Activated T-cell treated with anti-CD3 and anti-CD28 coated beads, Interleukin-2, amount 50 U/mL, for 4 hours (primary cell): Measurements from ENCODE around the gene TCERG1. TPM values are rescaled to one million over a fixed set of nuclear protein-coding genes. Genes with fewer than 3 reads are reported as not detected.

Source experiments
- ATAC-seq, 2 donors: fragments of 200-7000 bp; cut with Tn5 transposase; one replicate each; pipeline ENCODE4 v1.10.0; 2021
- DNase-seq: peaks from one replicate; pipeline ENCODE4 v3.0.0-alpha.2; 2020
- H3K27me3 Mint-ChIP-seq: one replicate; pipeline ENCODE4 v1.8.0; 2021; ENCODE audit warnings: low read depth, mixed read lengths
- H3K36me3 Mint-ChIP-seq: one replicate; pipeline ENCODE4 v1.8.0; 2022; ENCODE audit warnings: mixed read lengths; ENCODE audit not compliant: insufficient read depth
- H3K4me1 Mint-ChIP-seq: one replicate; pipeline ENCODE4 v1.8.0; 2021; ENCODE audit warnings: low read depth, mixed read lengths
- H3K4me3 Mint-ChIP-seq: one replicate; pipeline ENCODE4 v1.8.0; 2021; ENCODE audit warnings: mild to moderate bottlenecking, moderate library complexity, mixed read lengths
- H3K9me3 Mint-ChIP-seq: one replicate; pipeline ENCODE4 v1.8.0; 2021; ENCODE audit warnings: mixed read lengths
- total RNA-seq, 3 donors: library from RNA; stranded (reverse); gene quantifications; one replicate each; pipeline ENCODE4 v1.2.1, GENCODE V29; 2021

The TCERG1 gene
- total RNA-seq, 3 donors from 2014 or later: 128 to 147 (median 132) TPM

GRCh38 chr5:146440353-146440752, 6.8 kb upstream of the TCERG1 start:
- Mint-ChIP-seq H3K27me3 (peaks cover 27% of the 10 kb centered on the region), H3K4me3 (no peak overlapping the region), H3K4me1 (no peaks in the 10 kb centered on the region), H3K36me3 (no peaks in the 10 kb centered on the region), H3K9me3 (no peaks in the 10 kb centered on the region)
- no peak for DNase-seq
- no peak for ATAC-seq

DNA sequence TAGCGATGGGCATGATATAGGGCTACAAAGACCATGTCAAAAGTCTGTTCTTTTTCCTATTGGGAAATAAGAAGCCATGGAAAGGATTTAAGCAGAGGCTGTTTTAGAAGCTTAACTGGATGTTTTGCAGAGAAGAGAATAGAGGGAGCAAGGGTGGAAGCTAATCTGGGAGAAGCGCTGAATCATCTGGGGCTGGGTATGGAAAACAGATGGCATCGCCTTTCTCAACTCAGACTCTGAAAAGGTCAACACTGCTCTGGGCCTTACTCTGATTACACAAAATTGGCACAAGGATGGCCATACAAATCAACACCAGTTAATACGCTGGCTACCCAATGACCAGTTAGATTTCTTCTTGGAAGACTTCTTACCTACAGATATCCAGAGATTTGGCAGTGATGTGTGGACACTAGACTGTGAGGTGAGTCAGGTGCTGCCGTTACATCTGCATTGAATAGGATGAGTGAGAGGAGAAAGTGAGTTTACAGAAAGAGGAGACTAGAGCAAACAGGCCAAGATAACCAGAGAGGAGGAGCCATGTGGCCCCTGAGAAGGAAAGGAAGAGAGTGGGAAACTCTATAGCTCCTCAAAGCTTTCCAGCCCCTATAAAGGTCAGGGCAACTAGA, 6.2 kb upstream of the TCERG1 start:
- Mint-ChIP-seq H3K36me3 (no peaks in the 10 kb centered on the region), H3K9me3 (no peaks in the 10 kb centered on the region), H3K4me1 (no peaks in the 10 kb centered on the region), H3K4me3 (no peak overlapping the region), H3K27me3 (peaks cover 23% of the 10 kb centered on the region)
- DNase-seq (no peak), ATAC-seq (no peak)

GRCh38 chr5:146441896-146442295, 5.2 kb upstream of the TCERG1 start:
- H3K36me3 Mint-ChIP-seq: no peaks in the 10 kb centered on the region
- peaks cover 18% of the 10 kb centered on the region for H3K27me3 Mint-ChIP-seq
- ATAC-seq (no peak), DNase-seq (no peak)
- peaks cover 2% of the 10 kb centered on the region for H3K4me1 Mint-ChIP-seq
- no peak overlapping the region for H3K4me3 Mint-ChIP-seq
- H3K9me3 Mint-ChIP-seq: no peaks in the 10 kb centered on the region

- peak; percentile 26 to 38 for ATAC-seq
- Mint-ChIP-seq H3K9me3 (no peaks in the 10 kb centered on the region), H3K4me1 (peaks cover 42% of the 10 kb centered on the region), H3K36me3 (peaks cover 9% of the 10 kb centered on the region), H3K4me3 (peak overlapping the region; percentile 98), H3K27me3 (no peaks in the 10 kb centered on the region)
- DNase-seq: peak; percentile 40
Observed at GRCh38 chr5:146447734-146448380, 724 bp downstream of the TCERG1 start.

DNA sequence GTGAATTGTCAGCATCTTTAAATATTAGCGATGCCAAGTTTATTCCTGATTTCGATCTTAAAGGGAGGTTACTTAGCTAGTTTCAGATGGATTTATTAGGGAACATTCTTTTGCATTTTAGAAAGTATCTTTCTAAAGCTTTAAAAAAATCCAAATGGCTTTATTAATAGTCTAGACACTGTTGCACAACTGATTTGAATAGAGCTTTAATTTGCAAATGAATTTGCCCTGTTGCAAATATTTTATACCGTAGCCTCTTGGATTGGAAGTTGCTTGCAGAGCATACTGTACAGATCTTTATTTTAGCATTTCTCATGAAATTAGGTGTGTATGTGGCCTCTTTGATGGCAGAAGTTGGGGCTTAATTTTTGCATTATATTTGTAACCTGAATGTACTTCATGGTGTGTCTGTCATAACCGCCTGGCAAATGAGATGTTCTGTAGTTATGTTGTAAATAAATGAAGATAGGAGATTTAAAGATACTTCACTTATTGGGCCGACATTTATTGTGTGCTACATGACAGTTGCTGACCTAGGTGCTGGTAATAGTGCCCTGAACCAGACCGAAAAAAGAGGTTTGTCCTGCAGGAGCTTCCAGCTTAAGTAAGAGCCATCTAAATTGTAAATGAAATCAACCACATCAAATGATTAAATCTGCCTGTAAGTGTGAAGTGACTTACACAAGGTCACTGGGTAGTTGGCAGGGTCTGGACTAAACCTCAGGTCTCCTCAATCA, 1.8 kb downstream of the TCERG1 start:
- no peak for DNase-seq
- no peaks in the 10 kb centered on the region for H3K27me3 Mint-ChIP-seq
- H3K9me3 Mint-ChIP-seq: no peaks in the 10 kb centered on the region
- peaks cover 46% of the 10 kb centered on the region for H3K4me1 Mint-ChIP-seq
- peak overlapping the region; percentile 98 for H3K4me3 Mint-ChIP-seq
- H3K36me3 Mint-ChIP-seq: peaks cover 10% of the 10 kb centered on the region
- ATAC-seq: no peak

- no peaks in the 10 kb centered on the region for H3K27me3 Mint-ChIP-seq
- H3K4me3 Mint-ChIP-seq: peak overlapping the region; percentile 4
- ATAC-seq (no peak), DNase-seq (no peak)
- peaks cover 55% of the 10 kb centered on the region for H3K4me1 Mint-ChIP-seq
- H3K9me3 Mint-ChIP-seq: no peaks in the 10 kb centered on the region
- peaks cover 15% of the 10 kb centered on the region for H3K36me3 Mint-ChIP-seq
Observed at GRCh38 chr5:146450002-146450401, 2.9 kb downstream of the TCERG1 start.

- Mint-ChIP-seq H3K27me3 (no peaks in the 10 kb centered on the region), H3K36me3 (peaks cover 22% of the 10 kb centered on the region), H3K4me3 (no peak overlapping the region), H3K4me1 (peaks cover 58% of the 10 kb centered on the region), H3K9me3 (no peaks in the 10 kb centered on the region)
- ATAC-seq (no peak), DNase-seq (no peak)
Observed at GRCh38 chr5:146451411-146451810, 4.3 kb downstream of the TCERG1 start.

- no peak for DNase-seq
- Mint-ChIP-seq H3K9me3 (no peaks in the 10 kb centered on the region), H3K36me3 (peaks cover 38% of the 10 kb centered on the region), H3K4me1 (peaks cover 29% of the 10 kb centered on the region), H3K4me3 (no peak overlapping the region), H3K27me3 (no peaks in the 10 kb centered on the region)
- no peak for ATAC-seq
Observed at GRCh38 chr5:146457431-146457830, 10.3 kb downstream of the TCERG1 start.

GRCh38 chr5:146458894-146459293, 11.8 kb downstream of the TCERG1 start:
- peaks cover 44% of the 10 kb centered on the region for H3K36me3 Mint-ChIP-seq
- peaks cover 23% of the 10 kb centered on the region for H3K4me1 Mint-ChIP-seq
- no peak for ATAC-seq
- no peaks in the 10 kb centered on the region for H3K27me3 Mint-ChIP-seq
- DNase-seq: no peak
- no peak overlapping the region for H3K4me3 Mint-ChIP-seq
- no peaks in the 10 kb centered on the region for H3K9me3 Mint-ChIP-seq

- H3K27me3 Mint-ChIP-seq: no peaks in the 10 kb centered on the region
- peaks cover 50% of the 10 kb centered on the region for H3K36me3 Mint-ChIP-seq
- no peak overlapping the region for H3K4me3 Mint-ChIP-seq
- H3K4me1 Mint-ChIP-seq: peaks cover 20% of the 10 kb centered on the region
- DNase-seq (no peak), ATAC-seq (no peak)
- H3K9me3 Mint-ChIP-seq: no peaks in the 10 kb centered on the region
Observed at GRCh38 chr5:146461319-146461718, 14.2 kb downstream of the TCERG1 start.

DNA sequence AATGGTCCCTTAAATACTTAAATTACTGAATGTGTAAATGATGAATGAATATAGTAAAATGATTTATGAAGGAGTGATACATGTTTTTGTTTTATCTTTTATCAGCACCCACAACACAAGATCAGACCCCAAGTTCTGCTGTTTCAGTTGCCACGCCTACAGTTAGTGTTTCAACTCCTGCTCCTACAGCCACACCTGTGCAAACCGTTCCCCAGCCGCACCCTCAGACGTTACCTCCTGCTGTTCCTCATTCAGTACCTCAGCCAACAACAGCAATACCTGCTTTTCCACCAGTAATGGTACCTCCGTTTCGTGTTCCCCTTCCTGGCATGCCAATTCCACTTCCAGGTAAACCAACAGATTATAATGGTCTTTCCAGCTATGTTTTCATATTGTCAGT, 16.3 kb downstream of the TCERG1 start:
- ATAC-seq (no peak), DNase-seq (no peak)
- Mint-ChIP-seq H3K4me1 (peaks cover 25% of the 10 kb centered on the region), H3K4me3 (no peak overlapping the region), H3K27me3 (no peaks in the 10 kb centered on the region), H3K9me3 (no peaks in the 10 kb centered on the region), H3K36me3 (peaks cover 50% of the 10 kb centered on the region)

DNA sequence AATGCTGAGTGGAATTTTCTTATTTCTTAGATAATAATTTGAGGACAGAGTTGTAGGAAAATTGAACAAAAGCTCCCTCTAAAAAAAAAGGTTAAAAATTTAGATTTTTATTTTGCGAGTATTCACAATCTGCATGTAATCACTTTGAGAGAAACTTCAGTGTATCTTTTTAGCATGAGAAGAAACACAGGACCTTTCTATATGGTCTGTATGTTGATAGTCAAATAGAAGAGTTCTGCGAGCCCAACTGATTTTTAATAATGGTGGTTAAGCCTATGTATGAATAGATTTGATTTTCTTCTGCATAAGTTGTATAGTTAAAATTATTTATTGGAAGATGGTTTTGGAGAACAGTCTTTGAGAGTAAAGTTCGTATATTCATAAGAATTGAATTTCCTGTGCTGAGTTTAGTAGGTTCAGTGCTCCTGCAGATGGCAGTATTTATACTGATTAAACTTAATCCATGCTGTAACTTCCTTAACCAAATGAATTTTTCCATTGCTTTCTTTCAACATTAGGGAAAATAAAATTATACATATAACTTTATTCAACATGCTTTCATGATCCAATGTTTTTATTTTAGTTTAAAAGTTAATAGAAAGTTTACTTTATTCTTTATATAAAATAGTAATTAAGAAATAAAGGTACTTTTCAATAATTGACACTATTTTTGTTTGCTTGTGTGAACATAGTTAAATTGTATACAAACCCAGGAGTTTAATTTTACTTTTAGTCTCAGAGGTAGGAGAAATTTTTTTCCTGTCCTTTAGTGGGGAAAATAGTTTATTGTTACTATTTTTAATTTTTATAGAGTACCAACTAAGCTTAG, 19.6 kb downstream of the TCERG1 start:
- ATAC-seq (no peak), DNase-seq (no peak)
- Mint-ChIP-seq H3K36me3 (peaks cover 44% of the 10 kb centered on the region), H3K27me3 (no peaks in the 10 kb centered on the region), H3K9me3 (no peaks in the 10 kb centered on the region), H3K4me1 (peaks cover 16% of the 10 kb centered on the region), H3K4me3 (no peak overlapping the region)

DNA sequence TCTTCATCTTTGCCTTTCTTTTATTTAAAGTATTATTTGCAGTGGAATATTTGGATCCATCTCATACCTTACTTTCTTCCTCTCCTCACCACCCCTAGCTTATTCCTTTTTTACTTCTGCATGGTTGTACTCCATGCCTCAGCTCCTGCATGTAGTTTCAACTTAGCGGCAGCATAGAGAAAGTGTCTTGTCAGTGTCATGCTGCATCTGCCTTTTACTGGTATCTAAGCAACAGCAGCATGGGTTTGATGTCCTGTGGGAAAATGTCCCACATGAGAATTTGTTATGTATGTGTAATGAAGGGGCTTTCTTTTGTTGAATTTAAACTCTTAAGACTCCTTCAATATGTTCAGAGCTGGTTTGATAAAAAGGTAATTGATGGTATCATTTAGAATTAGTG, 20.6 kb downstream of the TCERG1 start:
- H3K9me3 Mint-ChIP-seq: no peaks in the 10 kb centered on the region
- ATAC-seq (no peak), DNase-seq (no peak)
- peaks cover 16% of the 10 kb centered on the region for H3K4me1 Mint-ChIP-seq
- peaks cover 50% of the 10 kb centered on the region for H3K36me3 Mint-ChIP-seq
- H3K27me3 Mint-ChIP-seq: no peaks in the 10 kb centered on the region
- H3K4me3 Mint-ChIP-seq: no peak overlapping the region

DNA sequence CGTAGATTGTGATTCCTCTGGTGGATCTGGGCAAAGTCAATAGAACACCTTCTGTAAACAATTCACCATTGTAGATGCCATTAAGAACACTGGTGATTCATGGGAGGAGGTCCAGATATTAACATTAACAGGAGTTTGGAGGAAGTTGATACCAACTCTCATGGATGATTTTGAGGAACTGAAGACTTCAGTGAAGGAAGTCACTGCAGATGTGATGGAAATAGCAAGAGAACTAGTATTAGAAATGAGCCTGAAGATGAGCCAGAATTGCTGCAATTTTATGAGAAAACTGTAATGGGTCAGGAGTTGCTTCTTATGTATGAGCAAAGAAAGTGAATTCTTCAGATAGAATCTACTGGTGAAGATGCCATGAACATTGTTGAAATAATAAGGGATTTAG, 26.9 kb downstream of the TCERG1 start:
- DNase-seq (no peak), ATAC-seq (no peak)
- H3K4me3 Mint-ChIP-seq: no peak overlapping the region
- H3K36me3 Mint-ChIP-seq: peaks cover 48% of the 10 kb centered on the region
- no peaks in the 10 kb centered on the region for H3K27me3 Mint-ChIP-seq
- H3K4me1 Mint-ChIP-seq: no peaks in the 10 kb centered on the region
- H3K9me3 Mint-ChIP-seq: no peaks in the 10 kb centered on the region
